Smooth muscle cell (in vitro differentiated cells): ENCODE data around the gene CPN2. TPM values are rescaled to one million over a fixed set of nuclear protein-coding genes. Genes with fewer than 3 reads are reported as not detected.

Experiments used
- DNase-seq: peaks from one replicate; lab custom pipeline; 2025; ENCODE audit not compliant: unreplicated experiment; lab: John Stamatoyannopoulos, UW
- H2AFZ ChIP-seq: fragments of 200-600 bp; sonication (generic); 2 replicates; pipeline ENCODE4 v1.6.0; 2016; ENCODE audit warnings: antibody characterized with exemption, low read depth, mild to moderate bottlenecking
- H3F3A ChIP-seq: fragments of 200-600 bp; sonication (generic); 2 replicates; pipeline ENCODE4 v1.6.0; 2017; ENCODE audit warnings: antibody characterized with exemption, low read depth
- H3K27ac ChIP-seq: fragments of 200-600 bp; sonication (generic); 2 replicates; pipeline ENCODE4 v1.5.1; 2016; ENCODE audit warnings: low read depth, mild to moderate bottlenecking
- H3K27me3 ChIP-seq: fragments of 200-600 bp; sonication (generic); 2 replicates; pipeline ENCODE4 v1.6.1; 2016; ENCODE audit warnings: low read depth, mild to moderate bottlenecking
- H3K36me3 ChIP-seq: fragments of 200-600 bp; sonication (generic); 2 replicates; pipeline ENCODE4 v1.5.1; 2016; ENCODE audit warnings: low read depth
- H3K4me1 ChIP-seq: fragments of 200-600 bp; sonication (generic); 2 replicates; pipeline ENCODE4 v1.5.1; 2016; ENCODE audit warnings: low read depth
- H3K4me2 ChIP-seq: fragments of 200-600 bp; sonication (generic); 2 replicates; pipeline ENCODE4 v1.6.0; 2016; ENCODE audit warnings: mild to moderate bottlenecking
- H3K4me3 ChIP-seq: fragments of 200-600 bp; sonication (generic); 2 replicates; pipeline ENCODE4 v1.5.1; 2016; ENCODE audit warnings: mild to moderate bottlenecking
- H3K79me2 ChIP-seq: fragments of 200-600 bp; sonication (generic); 2 replicates; pipeline ENCODE4 v1.6.0; 2016; ENCODE audit warnings: low read depth, mild to moderate bottlenecking
- H3K9ac ChIP-seq: fragments of 200-600 bp; sonication (generic); 2 replicates; pipeline ENCODE4 v1.6.0; 2016; ENCODE audit warnings: low read depth
- H3K9me3 ChIP-seq: fragments of 200-600 bp; sonication (generic); replicated peaks from 2 replicates; pipeline ENCODE4 v1.5.1; 2016; ENCODE audit warnings: low read depth
- H4K20me1 ChIP-seq: fragments of 200-600 bp; sonication (generic); 2 replicates; pipeline ENCODE4 v1.6.0; 2016; ENCODE audit warnings: low read depth
- CTCF ChIP-seq: fragments of 200-600 bp; sonication (generic); IDR thresholded peaks from 2 replicates; pipeline ENCODE4 v1.5.1; 2017; ENCODE audit warnings: borderline replicate concordance, mild to moderate bottlenecking, antibody characterized with exemption; ENCODE audit not compliant: insufficient read depth, poor library complexity, severe bottlenecking
- WGBS: methylation state at CpG from one replicate; pipeline ENCODE4 v1.1.7; 2016; ENCODE audit warnings: low lambda C conversion rate; 5-methylcytosine and 5-hydroxymethylcytosine counted together
- polyA plus RNA-seq: library from polyadenylated mRNA; unstranded; fragments of >200 nt; fragmentation: Nextera tagmentation; extraction: Ambion mirVana; gene quantifications from 2 replicates; pipeline ENCODE4 v1.2.1, GENCODE V29; 2016
- total RNA-seq: library from RNA; depleted of rRNA; stranded (reverse); fragments of >200 nt; gene quantifications from 2 replicates; pipeline ENCODE4 v1.2.3, GENCODE V29; 2014

CPN2 gene
- total and polyA plus RNA-seq, 2 experiments from 2014 or later: 0.13 TPM; not detected in 1

GRCh38 chr3:194364652-194365434, 13.7 kb upstream of the CPN2 start:
- Histone ChIP-seq H3K36me3 (no peaks in the 10 kb centered on the region), H3K79me2 (no peaks in the 10 kb centered on the region), H3K4me1 (peaks cover 17% of the 10 kb centered on the region), H3K27ac (peak overlapping the region; percentile 82), H3K4me3 (no peak overlapping the region), H2AFZ (no peak overlapping the region), H3F3A (peaks cover 8% of the 10 kb centered on the region), H3K9me3 (no peaks in the 10 kb centered on the region), H3K9ac (peak overlapping the region; percentile 28), H3K4me2 (peak overlapping the region; percentile 72), H3K27me3 (no peaks in the 10 kb centered on the region), H4K20me1 (no peaks in the 10 kb centered on the region)
- TF ChIP-seq CTCF: no peak
- 5% methylated on average over 20 of the region's 20 CpGs for WGBS
- DNase-seq: peak; percentile 40

- Histone ChIP-seq H3F3A (peaks cover 8% of the 10 kb centered on the region), H3K27me3 (no peaks in the 10 kb centered on the region), H3K4me3 (no peak overlapping the region), H3K36me3 (no peaks in the 10 kb centered on the region), H2AFZ (no peak overlapping the region), H3K79me2 (no peaks in the 10 kb centered on the region), H4K20me1 (no peaks in the 10 kb centered on the region), H3K9ac (no peak overlapping the region), H3K27ac (peak overlapping the region; percentile 82), H3K4me2 (peak overlapping the region; percentile 72), H3K9me3 (no peaks in the 10 kb centered on the region), H3K4me1 (peaks cover 12% of the 10 kb centered on the region)
- no peak for TF ChIP-seq CTCF
- DNase-seq: no peak
- 94% methylated on average over 3 of the region's 3 CpGs for WGBS
Measured at GRCh38 chr3:194364314-194364651, 13.2 kb upstream of the CPN2 start.

- Histone ChIP-seq H3K27ac (no peak overlapping the region), H3K27me3 (peaks cover 10% of the 10 kb centered on the region), H3K4me1 (no peaks in the 10 kb centered on the region), H2AFZ (no peak overlapping the region), H3K4me2 (no peak overlapping the region), H3K36me3 (no peaks in the 10 kb centered on the region), H3K9ac (no peak overlapping the region), H3F3A (peaks cover 8% of the 10 kb centered on the region), H3K9me3 (no peaks in the 10 kb centered on the region), H3K79me2 (no peaks in the 10 kb centered on the region), H3K4me3 (no peak overlapping the region), H4K20me1 (no peaks in the 10 kb centered on the region)
- 92% methylated on average over 18 of the region's 18 CpGs for WGBS
- DNase-seq: no peak
- no peak for TF ChIP-seq CTCF
Measured at GRCh38 chr3:194360568-194360967, 9.4 kb upstream of the CPN2 start.

GRCh38 chr3:194357681-194358080, 6.6 kb upstream of the CPN2 start:
- no peaks in the 10 kb centered on the region for H3K4me1 ChIP-seq
- WGBS: 98% methylated on average over 11 of the region's 11 CpGs

More at GRCh38 chr3:194357681-194358080, 6.6 kb upstream of the CPN2 start:
- Histone ChIP-seq H3K36me3 (no peaks in the 10 kb centered on the region), H3F3A (no peaks in the 10 kb centered on the region), H2AFZ (no peak overlapping the region), H3K9ac (no peak overlapping the region), H4K20me1 (no peaks in the 10 kb centered on the region), H3K79me2 (no peaks in the 10 kb centered on the region), H3K4me3 (no peak overlapping the region), H3K27ac (no peak overlapping the region), H3K27me3 (peaks cover 10% of the 10 kb centered on the region), H3K9me3 (no peaks in the 10 kb centered on the region), H3K4me2 (no peak overlapping the region)
- no peak for DNase-seq
- no peak for TF ChIP-seq CTCF
